ENCODE data around the gene ZNF236.

DNA sequence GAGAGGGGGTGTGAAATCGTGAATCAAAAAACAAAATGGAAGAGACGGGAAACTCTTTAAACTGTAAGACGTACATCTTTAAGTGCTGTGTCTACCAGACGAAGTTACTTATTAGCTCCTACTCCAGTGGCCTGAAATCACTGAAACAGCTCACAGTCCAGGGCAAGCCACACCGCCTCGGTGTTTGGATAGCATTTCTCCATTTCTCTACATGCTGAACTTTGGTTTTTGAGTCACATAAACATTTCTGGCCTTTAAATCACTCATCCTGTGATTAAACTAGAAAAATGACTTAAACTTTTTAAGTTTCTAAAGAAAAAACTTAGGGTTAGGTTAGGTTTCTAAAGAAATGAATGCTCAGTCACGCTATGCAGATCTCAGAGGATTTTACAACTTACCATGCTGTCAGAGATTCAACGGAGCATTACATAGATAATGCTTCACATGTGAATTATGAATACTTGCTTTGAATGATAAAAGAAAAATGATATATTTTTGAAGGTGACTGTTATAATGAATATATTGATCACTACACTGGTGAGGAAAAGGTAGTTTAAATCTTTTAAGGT, 171.8 kb downstream of the ZNF236 start:
- TF ChIP-seq, protein P1, sequence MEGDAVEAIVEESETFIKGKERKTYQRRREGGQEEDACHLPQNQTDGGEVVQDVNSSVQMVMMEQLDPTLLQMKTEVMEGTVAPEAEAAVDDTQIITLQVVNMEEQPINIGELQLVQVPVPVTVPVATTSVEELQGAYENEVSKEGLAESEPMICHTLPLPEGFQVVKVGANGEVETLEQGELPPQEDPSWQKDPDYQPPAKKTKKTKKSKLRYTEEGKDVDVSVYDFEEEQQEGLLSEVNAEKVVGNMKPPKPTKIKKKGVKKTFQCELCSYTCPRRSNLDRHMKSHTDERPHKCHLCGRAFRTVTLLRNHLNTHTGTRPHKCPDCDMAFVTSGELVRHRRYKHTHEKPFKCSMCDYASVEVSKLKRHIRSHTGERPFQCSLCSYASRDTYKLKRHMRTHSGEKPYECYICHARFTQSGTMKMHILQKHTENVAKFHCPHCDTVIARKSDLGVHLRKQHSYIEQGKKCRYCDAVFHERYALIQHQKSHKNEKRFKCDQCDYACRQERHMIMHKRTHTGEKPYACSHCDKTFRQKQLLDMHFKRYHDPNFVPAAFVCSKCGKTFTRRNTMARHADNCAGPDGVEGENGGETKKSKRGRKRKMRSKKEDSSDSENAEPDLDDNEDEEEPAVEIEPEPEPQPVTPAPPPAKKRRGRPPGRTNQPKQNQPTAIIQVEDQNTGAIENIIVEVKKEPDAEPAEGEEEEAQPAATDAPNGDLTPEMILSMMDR (IDR thresholded peaks at IDR 0.05), result no peak
- TF ChIP-seq ZFX (IDR thresholded peaks at IDR 0.05; ENCODE audit: borderline replicate concordance), result no peak

Measured in 22Rv1 (cell line).